Smooth muscle cell (in vitro differentiated cells): ENCODE measurements around the gene PSTPIP1. TPM values are rescaled to one million over a fixed set of nuclear protein-coding genes. Genes with fewer than 3 reads are reported as not detected.
"Not testable (repeated sequence)": the region's sequence is repeated elsewhere in the genome, so short reads cannot be mapped to it uniquely, and the experiment has no call there.

Experiments used
- DNase-seq: peaks from one replicate; lab custom pipeline; 2025; ENCODE audit not compliant: unreplicated experiment; lab: John Stamatoyannopoulos, UW
- H2AFZ ChIP-seq: fragments of 200-600 bp; sonication (generic); 2 replicates; pipeline ENCODE4 v1.6.0; 2016; ENCODE audit warnings: antibody characterized with exemption, low read depth, mild to moderate bottlenecking
- H3F3A ChIP-seq: fragments of 200-600 bp; sonication (generic); 2 replicates; pipeline ENCODE4 v1.6.0; 2017; ENCODE audit warnings: antibody characterized with exemption, low read depth
- H3K27ac ChIP-seq: fragments of 200-600 bp; sonication (generic); 2 replicates; pipeline ENCODE4 v1.5.1; 2016; ENCODE audit warnings: low read depth, mild to moderate bottlenecking
- H3K27me3 ChIP-seq: fragments of 200-600 bp; sonication (generic); 2 replicates; pipeline ENCODE4 v1.6.1; 2016; ENCODE audit warnings: low read depth, mild to moderate bottlenecking
- H3K36me3 ChIP-seq: fragments of 200-600 bp; sonication (generic); 2 replicates; pipeline ENCODE4 v1.5.1; 2016; ENCODE audit warnings: low read depth
- H3K4me1 ChIP-seq: fragments of 200-600 bp; sonication (generic); 2 replicates; pipeline ENCODE4 v1.5.1; 2016; ENCODE audit warnings: low read depth
- H3K4me2 ChIP-seq: fragments of 200-600 bp; sonication (generic); 2 replicates; pipeline ENCODE4 v1.6.0; 2016; ENCODE audit warnings: mild to moderate bottlenecking
- H3K4me3 ChIP-seq: fragments of 200-600 bp; sonication (generic); 2 replicates; pipeline ENCODE4 v1.5.1; 2016; ENCODE audit warnings: mild to moderate bottlenecking
- H3K79me2 ChIP-seq: fragments of 200-600 bp; sonication (generic); 2 replicates; pipeline ENCODE4 v1.6.0; 2016; ENCODE audit warnings: low read depth, mild to moderate bottlenecking
- H3K9ac ChIP-seq: fragments of 200-600 bp; sonication (generic); 2 replicates; pipeline ENCODE4 v1.6.0; 2016; ENCODE audit warnings: low read depth
- H3K9me3 ChIP-seq: fragments of 200-600 bp; sonication (generic); replicated peaks from 2 replicates; pipeline ENCODE4 v1.5.1; 2016; ENCODE audit warnings: low read depth
- H4K20me1 ChIP-seq: fragments of 200-600 bp; sonication (generic); 2 replicates; pipeline ENCODE4 v1.6.0; 2016; ENCODE audit warnings: low read depth
- WGBS: methylation state at CpG from one replicate; pipeline ENCODE4 v1.1.7; 2016; ENCODE audit warnings: low lambda C conversion rate; 5-methylcytosine and 5-hydroxymethylcytosine counted together
- polyA plus RNA-seq: library from polyadenylated mRNA; unstranded; fragments of >200 nt; fragmentation: Nextera tagmentation; extraction: Ambion mirVana; gene quantifications from 2 replicates; pipeline ENCODE4 v1.2.1, GENCODE V29; 2016
- total RNA-seq: library from RNA; depleted of rRNA; stranded (reverse); fragments of >200 nt; gene quantifications from 2 replicates; pipeline ENCODE4 v1.2.3, GENCODE V29; 2014
- TF ChIP-seq, protein P1 (sequence below): fragments of 200-600 bp; sonication (generic); IDR thresholded peaks from 2 replicates; pipeline ENCODE4 v1.5.1; 2017; ENCODE audit warnings: borderline replicate concordance, mild to moderate bottlenecking, antibody characterized with exemption; ENCODE audit not compliant: insufficient read depth, poor library complexity, severe bottlenecking

Gene PSTPIP1
- total and polyA plus RNA-seq, 2 experiments from 2014 or later = 0.38 TPM; not detected in 1

DNA sequence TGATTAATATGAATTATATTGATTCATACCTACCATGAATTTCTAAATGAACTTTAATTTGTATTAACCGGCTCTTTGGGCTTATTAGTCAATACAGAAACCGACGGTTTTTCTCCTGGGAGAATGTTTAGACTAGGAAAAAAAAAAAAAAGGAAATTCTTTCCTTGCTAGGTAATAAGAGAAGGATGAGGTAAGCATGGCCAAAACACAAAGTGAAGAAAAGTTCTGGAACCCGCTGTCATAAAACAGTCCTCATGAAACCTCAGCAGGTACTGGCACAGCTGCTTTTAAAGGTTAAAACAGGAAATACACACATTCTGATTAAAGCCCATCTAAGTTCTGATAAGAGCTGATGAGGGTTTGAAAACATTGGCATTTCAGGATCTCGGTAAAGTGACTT lies 30.8 kb upstream of the PSTPIP1 start:
- Histone ChIP-seq H4K20me1 (no peaks in the 10 kb centered on the region), H3K4me3 (no peak overlapping the region), H3K36me3 (no peaks in the 10 kb centered on the region), H2AFZ (no peak overlapping the region), H3K79me2 (no peaks in the 10 kb centered on the region), H3K27ac (no peak overlapping the region), H3K9me3 (no peaks in the 10 kb centered on the region), H3F3A (no peaks in the 10 kb centered on the region), H3K4me2 (peak overlapping the region; percentile 9), H3K9ac (no peak overlapping the region), H3K4me1 (peaks cover 6% of the 10 kb centered on the region), H3K27me3 (no peaks in the 10 kb centered on the region)
- no peak for DNase-seq
- 28% methylated on average over 5 of the region's 5 CpGs for WGBS
- TF ChIP-seq, protein P1, sequence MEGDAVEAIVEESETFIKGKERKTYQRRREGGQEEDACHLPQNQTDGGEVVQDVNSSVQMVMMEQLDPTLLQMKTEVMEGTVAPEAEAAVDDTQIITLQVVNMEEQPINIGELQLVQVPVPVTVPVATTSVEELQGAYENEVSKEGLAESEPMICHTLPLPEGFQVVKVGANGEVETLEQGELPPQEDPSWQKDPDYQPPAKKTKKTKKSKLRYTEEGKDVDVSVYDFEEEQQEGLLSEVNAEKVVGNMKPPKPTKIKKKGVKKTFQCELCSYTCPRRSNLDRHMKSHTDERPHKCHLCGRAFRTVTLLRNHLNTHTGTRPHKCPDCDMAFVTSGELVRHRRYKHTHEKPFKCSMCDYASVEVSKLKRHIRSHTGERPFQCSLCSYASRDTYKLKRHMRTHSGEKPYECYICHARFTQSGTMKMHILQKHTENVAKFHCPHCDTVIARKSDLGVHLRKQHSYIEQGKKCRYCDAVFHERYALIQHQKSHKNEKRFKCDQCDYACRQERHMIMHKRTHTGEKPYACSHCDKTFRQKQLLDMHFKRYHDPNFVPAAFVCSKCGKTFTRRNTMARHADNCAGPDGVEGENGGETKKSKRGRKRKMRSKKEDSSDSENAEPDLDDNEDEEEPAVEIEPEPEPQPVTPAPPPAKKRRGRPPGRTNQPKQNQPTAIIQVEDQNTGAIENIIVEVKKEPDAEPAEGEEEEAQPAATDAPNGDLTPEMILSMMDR = no peak

DNA sequence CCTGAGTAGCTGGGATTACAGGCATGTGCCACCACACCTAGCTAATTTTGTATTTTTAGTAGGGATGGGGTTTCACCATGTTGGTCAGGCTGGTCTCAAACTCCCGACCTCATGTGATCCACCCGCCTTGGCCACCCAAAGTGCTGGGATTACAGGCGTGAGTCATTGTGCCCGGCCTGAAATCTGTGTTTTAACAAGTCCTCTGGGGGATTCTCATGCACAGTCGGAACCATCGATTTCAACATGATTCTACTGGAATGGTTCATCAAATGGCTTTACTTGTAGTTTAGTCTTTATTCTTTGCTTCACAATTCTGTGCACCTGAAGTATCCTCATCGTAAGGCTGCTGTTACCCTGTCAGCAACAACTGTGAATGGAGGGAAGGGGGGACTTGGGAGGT lies 28.9 kb upstream of the PSTPIP1 start:
- not testable (repeated sequence) for DNase-seq, H3K27me3 ChIP-seq, H3K36me3 ChIP-seq, H3K4me2 ChIP-seq, H3K4me1 ChIP-seq, H3F3A ChIP-seq, H3K4me3 ChIP-seq, H3K9me3 ChIP-seq, H2AFZ ChIP-seq, H3K9ac ChIP-seq, H3K79me2 ChIP-seq, H3K27ac ChIP-seq, H4K20me1 ChIP-seq
- WGBS = 56% methylated on average over 7 of the region's 7 CpGs

DNA sequence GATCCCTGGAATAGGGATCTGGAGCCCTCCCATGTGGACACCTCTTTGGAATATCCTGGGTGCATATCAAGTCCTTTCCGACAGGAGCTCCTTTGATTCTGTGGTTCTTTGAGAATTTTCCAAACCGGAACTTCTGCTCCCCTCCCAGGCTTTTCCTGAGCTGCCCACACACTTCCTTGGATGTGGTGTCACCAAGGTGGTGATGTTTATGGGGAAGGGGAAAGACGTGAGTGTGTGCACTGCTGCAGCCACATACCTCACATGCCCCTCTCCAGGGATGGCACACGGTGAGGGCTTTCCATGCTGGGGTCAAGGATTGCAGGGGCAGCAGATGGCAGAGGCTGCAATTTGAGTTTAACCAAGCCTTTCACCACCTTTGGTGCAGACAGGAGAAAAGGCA lies 27.9 kb upstream of the PSTPIP1 start:
- H3K79me2 ChIP-seq = no peaks in the 10 kb centered on the region
- no peak overlapping the region for H3K27ac ChIP-seq
- no peak overlapping the region for H3K4me3 ChIP-seq
- no peaks in the 10 kb centered on the region for H4K20me1 ChIP-seq
- 23% methylated on average over 4 of the region's 4 CpGs for WGBS
- H3K27me3 ChIP-seq = no peaks in the 10 kb centered on the region
- H3K4me1 ChIP-seq = peaks cover 6% of the 10 kb centered on the region
- no peak overlapping the region for H3K9ac ChIP-seq
- H3K4me2 ChIP-seq = no peak overlapping the region
- TF ChIP-seq, protein P1 = no peak
- H2AFZ ChIP-seq = no peak overlapping the region
- no peaks in the 10 kb centered on the region for H3K9me3 ChIP-seq
- no peaks in the 10 kb centered on the region for H3K36me3 ChIP-seq
- no peaks in the 10 kb centered on the region for H3F3A ChIP-seq
- no peak for DNase-seq

DNA sequence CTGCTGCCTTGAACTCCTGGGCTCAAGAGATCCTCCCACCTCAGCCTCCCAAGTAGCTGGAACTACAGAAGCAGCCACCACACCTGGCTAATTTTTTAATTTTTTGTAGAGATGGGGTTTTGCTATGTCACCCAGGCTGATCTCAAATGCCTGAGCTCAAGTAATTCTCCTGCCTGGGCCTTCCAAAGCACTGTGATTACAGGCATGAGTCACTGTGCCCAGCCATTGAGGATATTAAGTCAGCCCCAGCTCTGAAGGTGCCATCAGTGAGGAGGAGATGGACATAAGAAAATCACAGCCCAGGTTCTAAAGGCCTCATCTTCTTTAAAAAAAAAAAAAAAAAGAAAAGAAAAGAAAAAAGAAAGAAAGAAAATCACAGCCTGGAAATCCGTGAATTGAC lies 26.6 kb upstream of the PSTPIP1 start:
- 89% methylated on average over 1 of the region's 1 CpG for WGBS
- DNase-seq = no peak
- peaks cover 6% of the 10 kb centered on the region for H3K4me1 ChIP-seq
- no peak overlapping the region for H3K27ac ChIP-seq
- no peaks in the 10 kb centered on the region for H3F3A ChIP-seq
- no peak overlapping the region for H2AFZ ChIP-seq
- no peak overlapping the region for H3K4me3 ChIP-seq
- no peaks in the 10 kb centered on the region for H3K79me2 ChIP-seq
- H3K27me3 ChIP-seq = no peaks in the 10 kb centered on the region
- no peak overlapping the region for H3K4me2 ChIP-seq
- H3K9ac ChIP-seq = no peak overlapping the region
- no peaks in the 10 kb centered on the region for H3K9me3 ChIP-seq
- H3K36me3 ChIP-seq = no peaks in the 10 kb centered on the region
- H4K20me1 ChIP-seq = no peaks in the 10 kb centered on the region
- TF ChIP-seq, protein P1 = no peak
